Brain microvascular endothelial cell (primary cell): ENCODE data around the gene ATP5IF1.

Source experiments
- DNase-seq: peaks from one replicate; pipeline ENCODE4 v3.0.0-alpha.2; 2020
- H3K27ac ChIP-seq: fragments of 250-450 bp; sonication (Bioruptor Pico); 2 replicates; pipeline ENCODE4 v1.5.1; 2020; ENCODE audit warnings: mild to moderate bottlenecking, moderate library complexity
- H3K27me3 ChIP-seq: fragments of 250-450 bp; sonication (Bioruptor Pico); replicated peaks from 2 replicates; pipeline ENCODE4 v1.5.1; 2020; ENCODE audit warnings: mild to moderate bottlenecking
- H3K36me3 ChIP-seq: fragments of 250-450 bp; sonication (Bioruptor Pico); replicated peaks from 2 replicates; pipeline ENCODE4 v1.5.1; 2020; ENCODE audit warnings: mild to moderate bottlenecking
- H3K4me3 ChIP-seq: 2 replicates; pipeline ENCODE4 v1.5.1; 2011; ENCODE audit warnings: low read depth, mild to moderate bottlenecking, control low read depth, low read length, moderate library complexity
- CTCF ChIP-seq: IDR thresholded peaks from 2 replicates; pipeline ENCODE4 v1.5.1; 2011; ENCODE audit warnings: low read depth, mild to moderate bottlenecking, moderate library complexity, low read length, control low read depth, inconsistent platforms; ENCODE audit errors: missing control alignments
- in situ Hi-C: cut with HindIII; loops from 2 replicates; pipeline ENCODE4 v1.10.0; 2017; ENCODE audit warnings: low sequenced_read_pairs, low pct_ligation_motif_present

ATP5IF1 gene

GRCh38 chr1:28241638-28242241, 5.8 kb downstream of the ATP5IF1 start:
- no peaks in the 10 kb centered on the region for H3K27me3 ChIP-seq
- in situ Hi-C loops: no loop called here
- no peak overlapping the region for H3K4me3 ChIP-seq
- DNase-seq: no peak
- no peak overlapping the region for H3K27ac ChIP-seq
- TF ChIP-seq CTCF: no peak
- peaks cover 5% of the 10 kb centered on the region for H3K36me3 ChIP-seq

GRCh38 chr1:28243685-28244311, 7.9 kb downstream of the ATP5IF1 start:
- Histone ChIP-seq H3K36me3 (no peaks in the 10 kb centered on the region), H3K27me3 (no peaks in the 10 kb centered on the region), H3K27ac (no peak overlapping the region), H3K4me3 (no peak overlapping the region)
- TF ChIP-seq CTCF: no peak
- DNase-seq: no peak
- in situ Hi-C loops: no loop called here

DNA sequence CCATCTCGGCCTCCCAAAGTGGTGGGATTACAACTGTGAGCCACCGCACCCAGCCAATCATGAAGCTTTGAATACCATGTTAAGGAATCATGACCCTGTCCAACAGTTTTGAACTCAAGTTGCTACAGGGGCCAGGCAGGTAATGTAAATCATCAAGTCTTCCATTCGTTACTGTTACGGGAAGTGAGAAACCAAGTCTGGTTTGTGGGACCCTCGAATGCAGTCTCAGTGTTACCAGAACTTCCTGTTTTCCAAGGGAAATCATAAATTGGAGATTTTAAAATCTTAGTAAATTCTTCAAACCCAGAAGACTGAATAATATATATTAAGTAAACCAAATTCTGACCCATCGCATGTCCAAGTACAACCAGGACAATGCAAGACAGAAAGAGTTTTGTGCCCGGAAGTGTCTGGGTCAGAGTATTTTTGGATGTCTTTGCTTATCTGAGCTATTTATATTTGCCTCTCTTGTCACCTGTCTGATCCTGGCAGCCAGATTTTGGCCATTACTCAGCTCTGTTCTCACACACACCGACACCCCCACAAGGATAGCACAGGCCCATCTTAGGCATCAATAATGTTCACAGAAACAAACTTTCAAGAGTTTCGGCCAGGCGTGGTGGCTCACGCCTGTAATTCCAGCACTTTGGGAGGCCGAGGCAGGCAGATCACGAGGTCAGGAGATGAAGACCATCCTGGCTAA, 8.8 kb downstream of the ATP5IF1 start:
- Histone ChIP-seq H3K27me3 (no peaks in the 10 kb centered on the region), H3K36me3 (no peaks in the 10 kb centered on the region), H3K4me3 (no peak overlapping the region), H3K27ac (no peak overlapping the region)
- in situ Hi-C loops: no loop called here
- TF ChIP-seq CTCF: no peak
- no peak for DNase-seq

DNA sequence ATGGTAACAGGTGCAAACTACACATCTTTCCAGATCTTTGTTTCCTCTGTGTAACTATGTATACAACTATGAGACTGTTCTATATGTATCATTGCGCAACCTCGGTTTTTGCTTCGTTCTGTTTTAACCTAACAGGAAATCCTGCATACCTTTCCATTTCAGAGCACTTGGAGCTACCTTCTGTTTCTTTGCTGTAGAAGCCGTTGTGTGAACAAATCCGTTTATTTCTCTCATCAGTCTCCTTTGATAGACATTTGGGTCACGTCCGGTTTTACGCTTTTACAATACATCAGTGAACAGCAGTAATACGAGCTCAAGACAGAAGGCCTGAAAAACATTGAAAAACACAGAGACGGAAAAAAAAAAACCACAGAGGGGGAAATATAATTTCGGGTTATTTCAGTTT, 10.5 kb downstream of the ATP5IF1 start:
- Histone ChIP-seq H3K4me3 (peak overlapping the region; percentile 64), H3K27me3 (no peaks in the 10 kb centered on the region), H3K27ac (peak overlapping the region; percentile 75), H3K36me3 (no peaks in the 10 kb centered on the region)
- in situ Hi-C loops: no loop called here
- no peak for DNase-seq
- TF ChIP-seq CTCF: no peak

- Histone ChIP-seq H3K27me3 (no peaks in the 10 kb centered on the region), H3K27ac (peak overlapping the region; percentile 47), H3K36me3 (no peaks in the 10 kb centered on the region), H3K4me3 (peak overlapping the region; percentile 18)
- no peak for DNase-seq
- TF ChIP-seq CTCF: no peak
- in situ Hi-C loops: no loop called here
Measured at GRCh38 chr1:28247612-28248272, 11.8 kb downstream of the ATP5IF1 start.
